Fibroblast of lung (primary cell): ENCODE data around the gene NIPAL4. TPM values are rescaled to one million over a fixed set of nuclear protein-coding genes. Genes with fewer than 3 reads are reported as not detected.

Experiments
- DNase-seq, 2 donors: peaks; one replicate each; pipeline versions ENCODE4 v3.0.0 to v3.0.0-alpha.2; 2010; ENCODE audit warnings: low read depth in 2 of 2
- H2AFZ ChIP-seq: 2 replicates; pipeline ENCODE4 v1.5.1; 2012; ENCODE audit warnings: low read length, control low read depth, inconsistent platforms
- H3K27ac ChIP-seq: 2 replicates; pipeline ENCODE4 v1.5.1; 2011; ENCODE audit warnings: low read length, control low read depth; ENCODE audit not compliant: insufficient read depth
- H3K27me3 ChIP-seq: 2 replicates; pipeline ENCODE4 v1.5.1; 2011; ENCODE audit warnings: mild to moderate bottlenecking, low read length; ENCODE audit not compliant: control insufficient read depth, insufficient read depth
- H3K36me3 ChIP-seq: 2 replicates; pipeline ENCODE4 v1.5.1; 2011; ENCODE audit warnings: low read length; ENCODE audit not compliant: control insufficient read depth, insufficient read depth
- H3K4me1 ChIP-seq: 2 replicates; pipeline ENCODE4 v1.5.1; 2011; ENCODE audit warnings: low read length; ENCODE audit not compliant: control insufficient read depth, insufficient read depth; ENCODE audit errors: extremely low read depth
- H3K4me2 ChIP-seq: 2 replicates; pipeline ENCODE4 v1.5.1; 2011; ENCODE audit warnings: low read length, control low read depth; ENCODE audit not compliant: insufficient read depth; ENCODE audit errors: extremely low read depth
- H3K4me3 ChIP-seq, 4 experiments: fragments of 200-600 bp in 1 of 4; sonication (generic) in 1 of 4; replicated peaks in 1 of 4; 2 replicates each; pipeline ENCODE4 v1.5.1; 2011 to 2016; ENCODE audit warnings: low read length in 4 of 4, low read depth in 3 of 4, mild to moderate bottlenecking in 3 of 4, control low read depth in 2 of 4, inconsistent platforms in 1 of 4, mixed read lengths in 1 of 4; ENCODE audit not compliant: insufficient read depth in 1 of 4; ENCODE audit errors: control extremely low read depth in 1 of 4
- H3K79me2 ChIP-seq: 2 replicates; pipeline ENCODE4 v1.5.1; 2012; ENCODE audit warnings: mild to moderate bottlenecking, low read length, inconsistent platforms; ENCODE audit not compliant: control insufficient read depth, insufficient read depth
- H3K9ac ChIP-seq: 2 replicates; pipeline ENCODE4 v1.5.1; 2011; ENCODE audit warnings: mild to moderate bottlenecking, low read length, control low read depth; ENCODE audit not compliant: insufficient read depth
- H3K9me3 ChIP-seq: 2 replicates; pipeline ENCODE4 v1.5.1; 2012; ENCODE audit warnings: low read depth, low read length; ENCODE audit not compliant: control insufficient read depth, insufficient read depth
- H4K20me1 ChIP-seq: 2 replicates; pipeline ENCODE4 v1.5.1; 2011; ENCODE audit warnings: low read length; ENCODE audit not compliant: control insufficient read depth, insufficient read depth; ENCODE audit errors: extremely low read depth
- CTCF ChIP-seq, 2 donors: IDR thresholded peaks in 1 of 2; conservative IDR thresholded peaks in 1 of 2; 1 replicate in 1 of 2; 2 replicates in 1 of 2; pipeline ENCODE4 v1.5.1; 2011 to 2012; ENCODE audit warnings: low read length in 2 of 2, control low read depth in 1 of 2, inconsistent platforms in 1 of 2, low read depth in 1 of 2, mild to moderate bottlenecking in 1 of 2
- EZH2 ChIP-seq: IDR thresholded peaks from 2 replicates; pipeline ENCODE4 v1.5.1; 2012; ENCODE audit warnings: low read length, control low read depth, mild to moderate bottlenecking; ENCODE audit errors: missing control alignments
- polyA plus RNA-seq, 2 donors: library from polyadenylated mRNA; depleted of rRNA in 1 of 2; stranded (reverse) in 1 of 2; unstranded in 1 of 2; fragments of >200 nt; gene quantifications; 2 replicates each; pipeline ENCODE4 v1.2.1, GENCODE V29; 2011 to 2012; ENCODE audit warnings: missing spikeins in 1 of 2
- total RNA-seq: library from RNA; depleted of rRNA; stranded (reverse); fragments of >200 nt; gene quantifications from 2 replicates; pipeline ENCODE4 v1.2.1, GENCODE V29; 2014

NIPAL4 gene
- total and polyA plus RNA-seq, 2 donors (not counting 1 experiment from before 2014, with no cell fraction given): 0.07 to 0.17 TPM

- Histone ChIP-seq H3K4me3 (no peak overlapping the region), H3K27ac (no peak overlapping the region), H3K9ac (no peak overlapping the region), H4K20me1 (no peaks in the 10 kb centered on the region), H3K4me2 (no peak overlapping the region), H3K36me3 (no peaks in the 10 kb centered on the region), H3K27me3 (peaks cover 2% of the 10 kb centered on the region), H2AFZ (no peak overlapping the region), H3K79me2 (no peaks in the 10 kb centered on the region), H3K9me3 (no peaks in the 10 kb centered on the region), H3K4me1 (no peaks in the 10 kb centered on the region)
- DNase-seq: no peak
- TF ChIP-seq CTCF (conservative IDR thresholded peaks at IDR 0.05 in 1 of 2, IDR thresholded peaks at IDR 0.05 in 1 of 2; ENCODE audit: low read depth in 1 of 2, low read length in 2 of 2): no peak
- TF ChIP-seq EZH2: no peak
These were observed 8.2 kb upstream of the NIPAL4 start for GRCh38 chr5:157451806-157452205.

- Histone ChIP-seq H3K4me1 (no peaks in the 10 kb centered on the region), H3K27ac (no peak overlapping the region), H4K20me1 (no peaks in the 10 kb centered on the region), H3K27me3 (peaks cover 2% of the 10 kb centered on the region), H3K9me3 (no peaks in the 10 kb centered on the region), H3K79me2 (no peaks in the 10 kb centered on the region), H3K9ac (no peak overlapping the region), H3K4me3 (no peak overlapping the region), H3K4me2 (no peak overlapping the region), H2AFZ (no peak overlapping the region), H3K36me3 (no peaks in the 10 kb centered on the region)
- no peak for TF ChIP-seq CTCF (conservative IDR thresholded peaks at IDR 0.05 in 1 of 2, IDR thresholded peaks at IDR 0.05 in 1 of 2; ENCODE audit: low read depth in 1 of 2, low read length in 2 of 2)
- no peak for TF ChIP-seq EZH2
- DNase-seq: no peak
These were observed 5.7 kb upstream of the NIPAL4 start for GRCh38 chr5:157454273-157454672.

- Histone ChIP-seq H3K4me3 (no peak overlapping the region), H3K36me3 (no peaks in the 10 kb centered on the region), H3K9ac (no peak overlapping the region), H3K79me2 (no peaks in the 10 kb centered on the region), H3K27me3 (peaks cover 5% of the 10 kb centered on the region), H3K4me2 (no peak overlapping the region), H2AFZ (no peak overlapping the region), H3K27ac (no peak overlapping the region), H3K9me3 (no peaks in the 10 kb centered on the region), H3K4me1 (no peaks in the 10 kb centered on the region), H4K20me1 (no peaks in the 10 kb centered on the region)
- DNase-seq: no peak
- no peak for TF ChIP-seq EZH2
- TF ChIP-seq CTCF (conservative IDR thresholded peaks at IDR 0.05 in 1 of 2, IDR thresholded peaks at IDR 0.05 in 1 of 2; ENCODE audit: low read depth in 1 of 2, low read length in 2 of 2): no peak
These were observed 5.0 kb upstream of the NIPAL4 start for GRCh38 chr5:157455057-157455456.
